GM21723 (cell line): Measurements from ENCODE around the gene DDX1.
"Not testable (repeated sequence)": the region's sequence is repeated elsewhere in the genome, so short reads cannot be mapped to it uniquely, and the experiment has no call there.

Source experiments
- ATAC-seq: cut with Tn5 transposase; IDR thresholded peaks from one replicate; pipeline ENCODE4 v1.9.1; 2021; ENCODE audit warnings: mild to moderate bottlenecking, moderate library complexity; ENCODE audit not compliant: unreplicated experiment

The DDX1 gene

GRCh38 chr2:15614545-15615300 lies 23.1 kb downstream of the DDX1 start:
- no peak for ATAC-seq

DNA sequence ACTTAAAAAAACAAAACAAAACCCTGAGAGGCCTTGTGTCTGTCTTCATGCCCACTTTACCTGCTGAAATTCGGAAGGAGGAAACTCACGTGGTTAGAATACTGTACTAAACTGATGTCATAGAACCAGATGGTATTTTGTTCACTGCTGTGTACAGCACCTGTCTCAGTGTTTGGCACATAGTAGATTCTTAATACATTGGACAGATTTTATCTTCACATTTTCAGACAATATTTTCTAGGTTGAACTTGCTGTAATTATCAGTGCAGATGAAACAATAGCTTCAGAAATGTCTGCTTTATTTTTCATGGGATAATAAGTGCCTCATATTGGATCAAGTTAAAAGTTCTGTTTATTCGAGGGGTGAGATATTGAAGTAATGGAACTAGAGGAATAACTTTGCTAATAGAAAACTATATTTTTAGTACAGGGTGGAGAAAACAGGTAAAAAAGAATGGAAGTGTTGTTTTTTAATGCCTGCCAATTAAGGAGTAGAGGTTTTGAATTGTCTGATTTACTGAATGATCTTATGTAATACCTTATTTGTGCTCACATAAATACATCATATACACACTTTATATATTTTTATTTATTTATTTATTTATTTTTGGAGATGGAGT lies 23.7 kb downstream of the DDX1 start:
- ATAC-seq, result no peak

- no peak for ATAC-seq
Observed at GRCh38 chr2:15616429-15616828, 24.8 kb downstream of the DDX1 start.

DNA sequence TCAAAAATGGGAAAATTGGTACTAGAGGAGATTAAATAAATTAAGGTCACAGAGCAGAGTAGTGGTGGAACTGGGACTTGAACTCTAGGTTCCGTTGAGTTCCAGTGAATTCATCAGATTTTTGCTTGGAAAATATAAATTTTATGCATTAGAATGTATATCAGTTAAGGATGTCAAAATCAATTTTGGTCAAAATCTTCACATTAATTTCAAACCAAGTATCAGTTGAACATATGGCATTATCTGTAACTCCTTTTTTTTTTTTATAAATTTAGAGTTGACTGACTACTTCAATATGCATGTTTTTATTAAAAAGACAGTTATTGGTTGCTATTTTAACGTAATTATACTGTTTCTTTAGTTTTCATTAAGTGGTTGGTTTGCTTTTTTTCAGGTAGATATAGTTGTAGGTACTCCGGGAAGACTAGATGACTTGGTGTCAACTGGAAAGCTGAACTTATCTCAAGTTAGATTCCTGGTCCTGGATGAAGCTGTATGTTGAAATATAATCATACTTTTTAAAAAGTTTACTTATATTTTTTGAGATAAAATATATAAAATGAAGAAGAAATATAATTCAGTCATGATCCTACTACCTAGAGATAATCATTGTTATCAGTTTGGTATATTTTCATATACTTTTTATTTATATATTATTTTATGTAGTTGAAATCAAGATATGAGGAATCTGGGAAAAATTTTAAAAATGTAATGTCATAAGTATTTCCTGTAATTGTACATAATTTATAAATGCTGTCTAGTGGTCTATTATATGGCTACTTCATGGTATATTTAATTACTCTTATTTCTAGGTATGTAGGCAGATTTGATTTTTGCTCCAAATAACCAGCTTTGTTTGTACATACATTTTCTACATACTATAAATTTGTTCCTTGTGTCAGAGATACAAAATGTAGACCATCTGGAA lies 25.4 kb downstream of the DDX1 start:
- no peak for ATAC-seq

DNA sequence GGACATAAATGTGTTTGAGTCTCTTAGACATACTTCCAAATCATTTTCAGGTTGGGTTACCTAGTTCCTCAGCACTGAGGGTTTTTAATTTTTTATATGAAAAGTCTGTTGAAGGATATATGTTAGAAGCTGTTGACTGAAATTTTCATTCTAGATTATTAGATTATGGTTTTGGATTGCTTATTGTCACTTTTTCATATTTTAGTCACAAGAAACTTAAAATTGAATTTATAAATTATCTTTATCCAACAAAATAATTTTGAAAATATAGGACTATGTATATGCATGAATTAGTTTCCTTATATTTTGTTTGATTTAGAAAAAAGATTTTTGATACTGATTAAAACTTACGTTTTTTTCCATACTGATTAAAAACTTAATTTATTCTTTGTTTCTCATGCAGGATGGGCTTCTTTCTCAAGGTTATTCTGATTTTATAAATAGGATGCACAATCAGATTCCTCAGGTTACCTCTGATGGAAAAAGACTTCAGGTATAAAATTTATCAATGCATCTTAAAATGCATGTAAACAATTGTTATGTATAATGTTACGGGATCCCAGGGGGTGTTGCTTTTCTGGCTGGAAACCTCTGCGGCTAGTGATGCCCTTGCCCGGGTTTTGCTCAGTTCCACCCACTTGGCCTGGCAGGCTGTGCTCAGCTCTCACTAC lies 26.2 kb downstream of the DDX1 start:
- no peak for ATAC-seq

DNA sequence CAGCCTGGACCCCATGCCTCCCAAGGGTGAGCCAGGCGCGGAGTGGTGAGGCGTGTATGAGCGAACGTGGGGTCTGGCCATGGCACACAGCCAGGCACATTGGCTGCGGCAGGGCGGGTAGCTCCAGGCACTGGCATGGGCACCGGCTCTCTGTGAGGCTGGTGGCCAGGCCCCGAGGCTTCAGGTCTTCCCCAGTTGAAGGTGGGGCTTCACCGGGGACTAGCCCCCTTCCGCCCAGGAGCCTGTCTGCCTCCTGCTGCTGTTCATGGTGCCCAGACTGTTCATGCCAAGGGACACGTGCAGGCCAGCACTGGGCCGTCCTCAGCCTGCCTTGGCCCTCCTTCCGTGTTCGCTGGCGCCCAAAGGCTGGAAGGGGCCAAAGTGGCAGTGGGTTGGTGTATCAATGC lies 26.8 kb downstream of the DDX1 start:
- no peak for ATAC-seq

DNA sequence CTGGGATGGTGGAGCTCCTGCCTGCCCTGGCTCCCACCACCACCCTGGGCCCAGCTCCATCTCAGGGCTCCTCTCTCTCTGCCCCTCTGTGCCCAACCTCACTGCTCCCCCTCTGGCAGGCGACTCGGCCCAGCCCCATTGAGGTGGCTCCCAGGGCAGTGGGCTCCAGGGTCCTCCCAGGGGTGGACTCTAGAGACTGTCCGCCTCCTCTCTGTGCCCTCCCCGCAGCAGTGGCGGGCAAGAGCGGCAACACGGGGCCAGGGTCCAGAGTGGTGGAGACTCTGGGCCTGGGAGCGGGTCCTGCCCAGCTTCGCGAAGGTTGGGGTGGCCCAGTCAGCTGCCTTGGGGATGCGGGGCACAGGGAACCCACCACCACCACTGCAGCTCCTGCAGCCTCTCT lies 27.4 kb downstream of the DDX1 start:
- no peak for ATAC-seq

DNA sequence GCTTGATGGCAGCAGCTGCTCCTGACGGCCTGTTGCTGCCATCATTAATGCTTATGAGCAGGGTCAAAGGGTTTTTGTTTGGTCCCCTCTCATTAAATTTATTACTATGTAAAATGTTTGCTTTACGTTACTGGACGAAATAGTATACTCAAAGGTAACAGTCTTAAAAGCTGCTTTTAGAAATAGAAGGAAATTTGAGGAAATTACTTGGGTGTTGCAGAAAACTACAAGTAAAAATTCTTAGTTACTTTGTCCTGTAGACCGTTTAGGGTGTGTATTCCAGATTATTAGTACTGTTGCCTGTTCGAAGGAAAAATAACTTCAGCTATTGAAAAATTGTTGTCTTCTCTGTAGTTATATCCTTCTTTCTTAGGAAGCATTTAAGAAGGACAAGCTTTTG lies 27.8 kb downstream of the DDX1 start:
- ATAC-seq, result no peak

DNA sequence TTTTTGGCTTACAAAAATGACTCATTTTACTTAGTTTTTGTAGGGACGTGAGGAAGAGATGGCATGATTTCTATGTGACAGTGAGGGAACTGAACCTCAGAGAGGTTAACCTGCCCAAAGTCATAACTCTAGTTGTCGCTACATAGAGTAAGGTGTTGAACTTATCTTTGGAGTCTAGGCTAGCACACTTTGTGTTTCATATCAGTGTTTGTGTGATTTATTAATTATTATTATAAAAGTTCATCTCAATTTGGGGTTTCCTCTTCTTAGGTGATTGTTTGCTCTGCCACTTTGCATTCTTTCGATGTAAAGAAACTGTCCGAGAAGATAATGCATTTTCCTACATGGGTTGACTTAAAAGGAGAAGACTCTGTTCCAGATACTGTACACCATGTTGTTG lies 28.3 kb downstream of the DDX1 start:
- no peak for ATAC-seq

DNA sequence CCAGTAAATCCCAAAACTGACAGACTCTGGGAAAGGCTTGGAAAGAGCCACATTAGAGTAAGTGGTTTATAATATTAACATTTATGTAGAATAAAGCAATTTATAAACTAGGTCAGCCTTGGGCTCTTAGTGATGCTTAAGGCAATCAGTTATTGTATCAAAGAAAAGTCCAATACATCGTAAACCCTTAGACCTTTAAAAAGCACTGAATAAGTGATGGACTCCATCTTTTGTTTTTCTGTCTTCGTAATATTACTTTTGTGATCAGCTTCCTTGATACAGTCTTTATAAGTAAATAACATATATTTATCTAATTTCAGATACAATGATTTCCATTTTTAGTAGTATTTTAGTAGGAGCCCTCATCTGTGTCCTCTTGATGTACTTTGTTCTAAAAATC lies 28.7 kb downstream of the DDX1 start:
- ATAC-seq, result no peak

- ATAC-seq, result no peak
Observed at GRCh38 chr2:15620857-15621471, 29.3 kb downstream of the DDX1 start.

GRCh38 chr2:15621472-15621870 lies 29.8 kb downstream of the DDX1 start:
- ATAC-seq, result not testable (repeated sequence)

DNA sequence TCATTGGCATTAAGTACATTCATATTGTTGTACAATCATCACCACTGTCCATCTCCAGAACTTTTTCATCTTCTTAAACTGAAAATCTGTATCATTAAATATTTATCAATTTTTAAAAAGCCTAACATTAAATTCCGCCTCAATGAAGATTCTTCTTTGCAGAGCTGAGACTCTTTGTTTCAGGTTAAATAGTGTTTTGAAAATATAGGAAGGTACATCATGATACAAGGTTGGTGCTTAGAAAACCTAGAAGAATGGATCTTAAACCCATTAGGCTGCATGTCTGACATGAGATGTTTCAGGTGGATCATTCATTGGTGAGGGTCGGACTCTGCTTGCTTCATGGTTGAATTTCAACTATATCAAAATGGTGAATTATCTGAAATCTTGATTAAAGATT lies 30.5 kb downstream of the DDX1 start:
- ATAC-seq, result no peak

DNA sequence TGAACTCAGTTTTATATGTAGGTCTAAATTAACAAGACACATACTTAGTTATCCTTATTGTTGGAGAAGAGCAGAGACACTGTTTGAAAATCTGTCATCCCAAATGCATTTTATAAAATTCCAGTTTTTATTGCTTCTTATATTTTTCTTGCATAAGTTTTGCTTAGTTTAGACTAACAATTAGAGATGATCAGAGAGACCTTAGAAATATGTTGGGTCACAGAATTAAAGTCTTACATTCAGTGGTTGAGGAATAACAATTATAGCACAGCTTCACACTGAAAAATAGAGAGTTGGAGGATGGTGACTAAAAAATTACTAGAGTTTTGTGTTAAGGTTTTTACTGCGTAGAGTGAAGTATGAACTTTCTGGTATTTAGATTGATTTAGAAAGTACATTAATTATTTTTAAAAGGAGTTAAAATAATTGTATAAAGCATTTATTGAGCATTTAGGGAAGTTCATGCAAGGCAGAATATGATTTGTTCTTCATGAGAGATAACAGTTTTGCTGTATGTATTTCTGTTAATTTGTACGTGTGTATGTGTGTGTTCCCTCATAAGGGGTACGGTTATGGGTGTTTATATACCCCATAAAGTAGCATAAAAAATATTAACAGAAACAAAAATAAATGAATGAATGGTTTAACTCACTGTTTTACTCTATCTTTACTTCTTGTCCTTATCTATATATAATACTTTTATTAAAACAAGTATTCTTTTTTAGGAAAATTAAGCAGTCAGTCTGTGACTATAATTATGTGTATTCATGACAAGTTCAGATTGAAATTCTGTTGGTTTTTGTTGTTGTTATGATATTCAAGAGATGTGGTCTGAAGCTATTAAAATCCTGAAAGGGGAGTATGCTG lies 31.2 kb downstream of the DDX1 start:
- ATAC-seq, result no peak

DNA sequence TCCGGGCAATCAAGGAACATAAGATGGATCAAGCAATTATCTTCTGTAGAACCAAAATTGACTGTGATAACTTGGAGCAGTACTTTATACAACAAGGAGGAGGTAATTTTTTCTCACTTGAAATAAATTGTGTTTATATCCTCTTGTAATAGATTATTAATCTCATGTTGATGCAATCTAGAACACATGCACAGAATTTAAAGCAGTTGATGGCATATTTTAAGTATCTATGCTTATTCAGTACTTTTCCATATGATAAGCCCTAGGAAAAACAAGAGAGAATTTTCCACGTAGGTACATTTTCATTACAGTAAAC lies 31.8 kb downstream of the DDX1 start:
- no peak for ATAC-seq

DNA sequence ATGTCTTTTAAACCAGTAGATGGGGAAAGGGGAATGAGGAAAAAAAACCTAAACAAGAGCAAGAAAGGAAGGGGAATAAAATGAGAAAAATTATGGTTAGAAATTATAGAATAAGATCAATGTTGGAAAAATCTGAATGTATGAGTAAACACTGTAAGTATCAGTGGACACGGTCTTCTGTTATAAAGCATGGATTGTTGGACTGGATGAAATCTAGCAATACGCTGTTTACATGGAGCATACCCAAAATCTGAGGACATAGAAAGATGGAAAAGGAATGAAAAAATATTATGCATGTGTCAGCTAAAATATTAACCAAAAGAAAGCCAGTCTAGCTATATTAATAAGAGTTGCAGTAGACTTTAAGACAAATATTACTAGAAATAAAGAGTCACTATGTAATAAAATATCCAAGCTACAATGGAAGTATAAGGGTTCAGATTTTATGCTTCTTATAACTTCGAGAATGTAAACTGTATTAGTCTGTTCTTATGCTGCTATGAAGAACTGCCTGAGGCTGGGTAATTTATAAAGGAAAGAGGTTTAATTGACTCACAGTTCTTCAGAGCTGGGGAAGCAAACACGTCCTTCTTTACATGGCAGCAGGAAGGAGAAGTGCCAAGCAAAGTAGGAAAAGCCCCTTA lies 32.4 kb downstream of the DDX1 start:
- no peak for ATAC-seq

GRCh38 chr2:15624903-15625302 lies 33.2 kb downstream of the DDX1 start:
- no peak for ATAC-seq

DNA sequence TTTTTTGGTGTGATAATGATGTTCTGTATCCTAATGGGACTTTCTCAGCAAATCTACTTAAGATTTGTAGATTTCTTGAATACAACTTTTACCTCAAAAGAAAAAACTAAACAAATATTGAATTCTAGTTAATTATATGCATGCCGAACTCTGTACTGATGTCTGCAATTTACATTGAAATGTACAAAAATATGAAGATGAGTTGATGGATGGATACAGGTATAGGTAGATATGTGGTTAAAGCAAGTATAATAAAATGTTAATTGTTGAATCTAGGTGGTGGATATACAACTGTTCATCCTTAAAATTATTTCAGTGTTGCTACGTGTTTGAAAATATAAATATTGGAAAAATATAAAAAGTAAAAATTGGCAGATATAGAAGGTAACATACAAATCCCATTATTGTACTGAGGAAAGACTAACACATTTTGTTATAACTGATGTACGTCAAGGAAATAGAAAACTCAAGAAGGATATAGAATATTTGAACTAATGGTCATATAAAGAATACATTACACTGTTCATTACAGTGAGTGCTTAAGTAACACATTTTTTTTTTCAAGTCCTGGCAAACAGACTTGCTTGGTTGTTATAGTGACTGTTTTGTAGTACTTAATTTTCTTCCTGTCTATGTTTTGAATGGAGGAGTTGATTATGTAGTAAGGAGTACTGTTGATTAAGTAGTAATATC lies 33.8 kb downstream of the DDX1 start:
- no peak for ATAC-seq

DNA sequence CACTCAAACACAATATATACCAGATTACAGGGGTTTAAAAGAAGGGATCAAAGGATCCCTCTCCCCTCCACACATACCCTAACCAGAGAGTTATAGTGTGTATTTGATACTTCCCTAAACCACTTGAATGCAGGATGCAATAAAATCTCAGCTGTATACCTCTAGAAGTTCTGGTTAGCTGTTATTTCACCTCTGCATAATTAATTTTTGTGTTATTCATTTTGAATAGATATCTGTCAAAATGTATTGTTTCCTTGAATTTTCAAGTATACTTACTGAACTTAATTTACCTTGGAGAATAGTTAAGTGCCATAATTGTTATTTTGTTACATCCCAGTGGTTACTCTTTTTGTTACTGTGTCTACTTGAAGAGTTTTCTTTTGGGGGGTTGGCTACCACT lies 34.5 kb downstream of the DDX1 start:
- no peak for ATAC-seq
